ENCODE data around the gene RBM47.

Gene RBM47

GRCh38 chr4:40492691-40493090, 137.0 kb downstream of the RBM47 start:
- no peak for DNase-seq (ENCODE audit: low spot score)

GRCh38 chr4:40490481-40490880, 139.2 kb downstream of the RBM47 start:
- no peak for DNase-seq (ENCODE audit: low spot score)

- DNase-seq (ENCODE audit: low spot score) = no peak
These were observed 139.7 kb downstream of the RBM47 start for GRCh38 chr4:40489961-40490360.

- DNase-seq (ENCODE audit: low spot score) = no peak
These were observed 143.1 kb downstream of the RBM47 start for GRCh38 chr4:40486534-40486933.

- DNase-seq (ENCODE audit: low spot score) = no peak
These were observed 145.1 kb downstream of the RBM47 start for GRCh38 chr4:40484346-40485090.

- DNase-seq (ENCODE audit: low spot score) = no peak
These were observed 146.5 kb downstream of the RBM47 start for GRCh38 chr4:40482985-40483647.

- no peak for DNase-seq (ENCODE audit: low spot score)
These were observed 147.7 kb downstream of the RBM47 start for GRCh38 chr4:40481977-40482376.

- DNase-seq (ENCODE audit: low spot score) = no peak
These were observed 149.4 kb downstream of the RBM47 start for GRCh38 chr4:40480291-40480690.

- no peak for DNase-seq (ENCODE audit: low spot score)
These were observed 150.3 kb downstream of the RBM47 start for GRCh38 chr4:40479378-40479777.

- DNase-seq (ENCODE audit: low spot score) = no peak
These were observed 154.1 kb downstream of the RBM47 start for GRCh38 chr4:40475609-40476008.

GRCh38 chr4:40473578-40474388, 155.9 kb downstream of the RBM47 start:
- DNase-seq (ENCODE audit: low spot score) = no peak

- DNase-seq (ENCODE audit: low spot score) = no peak
These were observed 157.7 kb downstream of the RBM47 start for GRCh38 chr4:40471923-40472322.

- no peak for DNase-seq (ENCODE audit: low spot score)
These were observed 162.9 kb downstream of the RBM47 start for GRCh38 chr4:40466789-40467188.

- DNase-seq (ENCODE audit: low spot score) = no peak
These were observed 167.3 kb downstream of the RBM47 start for GRCh38 chr4:40462326-40462725.

GRCh38 chr4:40461879-40462278, 167.8 kb downstream of the RBM47 start:
- no peak for DNase-seq (ENCODE audit: low spot score)

- no peak for DNase-seq (ENCODE audit: low spot score)
These were observed 168.6 kb downstream of the RBM47 start for GRCh38 chr4:40461062-40461461.

GRCh38 chr4:40458683-40459082, 171.0 kb downstream of the RBM47 start:
- DNase-seq (ENCODE audit: low spot score) = no peak

GRCh38 chr4:40458109-40458508, 171.6 kb downstream of the RBM47 start:
- DNase-seq (ENCODE audit: low spot score) = no peak

- DNase-seq (ENCODE audit: low spot score) = no peak
These were observed 174.2 kb downstream of the RBM47 start for GRCh38 chr4:40455340-40455902.

- DNase-seq (ENCODE audit: low spot score) = no peak
These were observed 174.8 kb downstream of the RBM47 start for GRCh38 chr4:40454816-40455215.

GRCh38 chr4:40453912-40454311, 175.8 kb downstream of the RBM47 start:
- DNase-seq (ENCODE audit: low spot score) = no peak

GRCh38 chr4:40448875-40449274, 180.8 kb downstream of the RBM47 start:
- no peak for DNase-seq (ENCODE audit: low spot score)

Data from SK-N-DZ (cell line).